Measurements from ENCODE around the gene MAPK10. TPM values are rescaled to one million over a fixed set of nuclear protein-coding genes. Genes with fewer than 3 reads are reported as not detected.

The MAPK10 gene
- total RNA-seq, 4 donors from 2014 or later = 8.3 to 40.9 (median 23.3) TPM

GRCh38 chr4:85961887-85962286 is 398.0 kb downstream of the MAPK10 start:
- no peaks in the 10 kb centered on the region for H3K9me3 ChIP-seq
- ATAC-seq = no peak
- no peak overlapping the region for H3K4me3 ChIP-seq
- WGBS, 2 donors (ENCODE audit: low coverage in 1 of 2) = 68 to 77% methylated on average over 4 of the region's 4 CpGs
- peaks cover 0 to 14% (median 6%) of the 10 kb centered on the region in 3 donors for H3K4me1 ChIP-seq
- H3K27me3 ChIP-seq = no peaks in the 10 kb centered on the region
- no peak overlapping the region for H3K27ac ChIP-seq
- H3K36me3 ChIP-seq = no peaks in the 10 kb centered on the region
- no peak for TF ChIP-seq EP300 (IDR thresholded peaks at IDR 0.05)
- TF ChIP-seq CTCF (IDR thresholded peaks at IDR 0.05) = no peak
- TF ChIP-seq POLR2A (IDR thresholded peaks at IDR 0.05) = no peak
- no peak for TF ChIP-seq POLR2AphosphoS5 (IDR thresholded peaks at IDR 0.05)

- no peak for ATAC-seq
- no peak overlapping the region for H3K4me3 ChIP-seq
- no peaks in the 10 kb centered on the region for H3K36me3 ChIP-seq
- 80 to 92% methylated on average over 1 to 6 of the region's 17 CpGs for WGBS, 2 donors (ENCODE audit: low coverage in 1 of 2)
- no peaks in the 10 kb centered on the region for H3K4me1 ChIP-seq
- TF ChIP-seq POLR2AphosphoS5 (IDR thresholded peaks at IDR 0.05) (no peak), POLR2A (IDR thresholded peaks at IDR 0.05) (no peak), EP300 (IDR thresholded peaks at IDR 0.05) (no peak), CTCF (IDR thresholded peaks at IDR 0.05) (no peak)
- H3K9me3 ChIP-seq = no peaks in the 10 kb centered on the region
- H3K27me3 ChIP-seq = no peaks in the 10 kb centered on the region
- H3K27ac ChIP-seq = no peak overlapping the region
These were observed 403.4 kb downstream of the MAPK10 start for GRCh38 chr4:85956293-85956945.

GRCh38 chr4:85955620-85956292 is 404.1 kb downstream of the MAPK10 start:
- Histone ChIP-seq H3K36me3 (no peaks in the 10 kb centered on the region), H3K4me1 (no peaks in the 10 kb centered on the region), H3K4me3 (no peak overlapping the region), H3K27me3 (no peaks in the 10 kb centered on the region), H3K27ac (no peak overlapping the region), H3K9me3 (no peaks in the 10 kb centered on the region)
- TF ChIP-seq CTCF (IDR thresholded peaks at IDR 0.05) (no peak), POLR2AphosphoS5 (IDR thresholded peaks at IDR 0.05) (no peak), POLR2A (IDR thresholded peaks at IDR 0.05) (no peak), EP300 (IDR thresholded peaks at IDR 0.05) (no peak)
- ATAC-seq = no peak

- no peak for ATAC-seq
- no peaks in the 10 kb centered on the region for H3K27me3 ChIP-seq
- H3K4me1 ChIP-seq = no peaks in the 10 kb centered on the region
- H3K27ac ChIP-seq = no peak overlapping the region
- TF ChIP-seq CTCF (IDR thresholded peaks at IDR 0.05) (no peak), EP300 (IDR thresholded peaks at IDR 0.05) (no peak), POLR2AphosphoS5 (IDR thresholded peaks at IDR 0.05) (no peak), POLR2A (IDR thresholded peaks at IDR 0.05) (no peak)
- H3K9me3 ChIP-seq = no peaks in the 10 kb centered on the region
- no peaks in the 10 kb centered on the region for H3K36me3 ChIP-seq
- no peak overlapping the region for H3K4me3 ChIP-seq
- 62 to 87% methylated on average over 2 to 3 of the region's 3 CpGs for WGBS, 2 donors (ENCODE audit: low coverage in 1 of 2)
These were observed 406.2 kb downstream of the MAPK10 start for GRCh38 chr4:85953651-85954018.
